Measurements from ENCODE around the gene ITGA6. TPM values are rescaled to one million over a fixed set of nuclear protein-coding genes. Genes with fewer than 3 reads are reported as not detected.
A peak's percentile ranks its signal among the peaks of the same experiment; 100 is the strongest.

ITGA6 gene
- total and polyA plus RNA-seq, 2 experiments from 2014 or later: 32.9 to 124 TPM

DNA sequence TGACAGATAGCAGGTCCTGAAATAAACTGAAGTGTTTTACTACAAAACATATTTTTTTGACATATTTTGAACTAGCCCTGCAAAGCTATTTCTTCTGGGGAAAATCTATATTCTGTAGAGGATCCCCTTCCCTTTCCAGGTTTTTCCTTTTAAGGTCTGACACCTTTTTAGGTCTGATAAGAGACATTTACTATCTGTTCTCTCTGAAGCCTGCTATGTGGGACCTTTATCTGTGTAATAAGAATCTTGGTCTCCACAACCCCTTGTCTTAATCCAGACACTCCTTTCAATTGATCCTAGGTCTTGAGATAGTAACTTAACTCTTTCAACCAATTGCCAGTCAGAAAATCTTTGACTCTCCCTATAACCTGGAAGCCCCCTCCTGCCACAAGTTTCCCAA is 123.0 kb downstream of the ITGA6 start (continued):
- TF ChIP-seq, protein P1, sequence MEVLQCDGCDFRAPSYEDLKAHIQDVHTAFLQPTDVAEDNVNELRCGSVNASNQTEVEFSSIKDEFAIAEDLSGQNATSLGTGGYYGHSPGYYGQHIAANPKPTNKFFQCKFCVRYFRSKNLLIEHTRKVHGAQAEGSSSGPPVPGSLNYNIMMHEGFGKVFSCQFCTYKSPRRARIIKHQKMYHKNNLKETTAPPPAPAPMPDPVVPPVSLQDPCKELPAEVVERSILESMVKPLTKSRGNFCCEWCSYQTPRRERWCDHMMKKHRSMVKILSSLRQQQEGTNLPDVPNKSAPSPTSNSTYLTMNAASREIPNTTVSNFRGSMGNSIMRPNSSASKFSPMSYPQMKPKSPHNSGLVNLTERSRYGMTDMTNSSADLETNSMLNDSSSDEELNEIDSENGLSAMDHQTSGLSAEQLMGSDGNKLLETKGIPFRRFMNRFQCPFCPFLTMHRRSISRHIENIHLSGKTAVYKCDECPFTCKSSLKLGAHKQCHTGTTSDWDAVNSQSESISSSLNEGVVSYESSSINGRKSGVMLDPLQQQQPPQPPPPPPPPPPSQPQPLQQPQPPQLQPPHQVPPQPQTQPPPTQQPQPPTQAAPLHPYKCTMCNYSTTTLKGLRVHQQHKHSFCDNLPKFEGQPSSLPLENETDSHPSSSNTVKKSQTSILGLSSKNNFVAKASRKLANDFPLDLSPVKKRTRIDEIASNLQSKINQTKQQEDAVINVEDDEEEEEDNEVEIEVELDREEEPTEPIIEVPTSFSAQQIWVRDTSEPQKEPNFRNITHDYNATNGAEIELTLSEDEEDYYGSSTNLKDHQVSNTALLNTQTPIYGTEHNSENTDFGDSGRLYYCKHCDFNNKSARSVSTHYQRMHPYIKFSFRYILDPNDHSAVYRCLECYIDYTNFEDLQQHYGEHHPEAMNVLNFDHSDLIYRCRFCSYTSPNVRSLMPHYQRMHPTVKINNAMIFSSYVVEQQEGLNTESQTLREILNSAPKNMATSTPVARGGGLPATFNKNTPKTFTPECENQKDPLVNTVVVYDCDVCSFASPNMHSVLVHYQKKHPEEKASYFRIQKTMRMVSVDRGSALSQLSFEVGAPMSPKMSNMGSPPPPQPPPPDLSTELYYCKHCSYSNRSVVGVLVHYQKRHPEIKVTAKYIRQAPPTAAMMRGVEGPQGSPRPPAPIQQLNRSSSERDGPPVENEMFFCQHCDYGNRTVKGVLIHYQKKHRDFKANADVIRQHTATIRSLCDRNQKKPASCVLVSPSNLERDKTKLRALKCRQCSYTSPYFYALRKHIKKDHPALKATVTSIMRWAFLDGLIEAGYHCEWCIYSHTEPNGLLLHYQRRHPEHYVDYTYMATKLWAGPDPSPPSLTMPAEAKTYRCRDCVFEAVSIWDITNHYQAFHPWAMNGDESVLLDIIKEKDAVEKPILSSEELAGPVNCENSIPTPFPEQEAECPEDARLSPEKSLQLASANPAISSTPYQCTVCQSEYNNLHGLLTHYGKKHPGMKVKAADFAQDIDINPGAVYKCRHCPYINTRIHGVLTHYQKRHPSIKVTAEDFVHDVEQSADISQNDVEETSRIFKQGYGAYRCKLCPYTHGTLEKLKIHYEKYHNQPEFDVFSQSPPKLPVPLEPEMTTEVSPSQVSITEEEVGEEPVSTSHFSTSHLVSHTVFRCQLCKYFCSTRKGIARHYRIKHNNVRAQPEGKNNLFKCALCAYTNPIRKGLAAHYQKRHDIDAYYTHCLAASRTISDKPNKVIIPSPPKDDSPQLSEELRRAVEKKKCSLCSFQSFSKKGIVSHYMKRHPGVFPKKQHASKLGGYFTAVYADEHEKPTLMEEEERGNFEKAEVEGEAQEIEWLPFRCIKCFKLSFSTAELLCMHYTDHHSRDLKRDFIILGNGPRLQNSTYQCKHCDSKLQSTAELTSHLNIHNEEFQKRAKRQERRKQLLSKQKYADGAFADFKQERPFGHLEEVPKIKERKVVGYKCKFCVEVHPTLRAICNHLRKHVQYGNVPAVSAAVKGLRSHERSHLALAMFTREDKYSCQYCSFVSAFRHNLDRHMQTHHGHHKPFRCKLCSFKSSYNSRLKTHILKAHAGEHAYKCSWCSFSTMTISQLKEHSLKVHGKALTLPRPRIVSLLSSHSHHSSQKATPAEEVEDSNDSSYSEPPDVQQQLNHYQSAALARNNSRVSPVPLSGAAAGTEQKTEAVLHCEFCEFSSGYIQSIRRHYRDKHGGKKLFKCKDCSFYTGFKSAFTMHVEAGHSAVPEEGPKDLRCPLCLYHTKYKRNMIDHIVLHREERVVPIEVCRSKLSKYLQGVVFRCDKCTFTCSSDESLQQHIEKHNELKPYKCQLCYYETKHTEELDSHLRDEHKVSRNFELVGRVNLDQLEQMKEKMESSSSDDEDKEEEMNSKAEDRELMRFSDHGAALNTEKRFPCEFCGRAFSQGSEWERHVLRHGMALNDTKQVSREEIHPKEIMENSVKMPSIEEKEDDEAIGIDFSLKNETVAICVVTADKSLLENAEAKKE (CRISPR knock-in tag; IDR thresholded peaks at IDR 0.05): no peak

- peak overlapping the region; percentile 35 for H3K27ac ChIP-seq (ENCODE audit: low read depth)
- H3K4me1 Mint-ChIP-seq: peaks cover 56% of the 10 kb centered on the region
- peaks cover 18% of the 10 kb centered on the region for H3K36me3 ChIP-seq (ENCODE audit: insufficient read depth)
- no peak overlapping the region for H2AFZ ChIP-seq
- peak overlapping the region; percentile 8 for H3K4me2 ChIP-seq
- H3K4me1 ChIP-seq (ENCODE audit: insufficient read depth): peaks cover 59% of the 10 kb centered on the region
- H3K27ac Mint-ChIP-seq: peak overlapping the region; percentile 82
- H3K27me3 ChIP-seq (ENCODE audit: insufficient read depth): 0 out of 2 replicates have a peak, but pooled peaks cover 3% of the 10 kb centered on the region
- no peaks in the 10 kb centered on the region for H3F3A ChIP-seq (replicated peaks; ENCODE audit: low read depth)
- no peaks in the 10 kb centered on the region for H4K20me1 ChIP-seq (replicated peaks; ENCODE audit: insufficient read depth)
- peak; percentile 65 for DNase-seq (ENCODE audit: low spot score)
- TF ChIP-seq REST (IDR thresholded peaks at IDR 0.05; ENCODE audit: unreplicated experiment): no peak
- peak; percentile 18; the same call in 1 of the 2 replicates for TF ChIP-seq NANOG (IDR thresholded peaks at IDR 0.05; ENCODE audit: borderline replicate concordance)
- no peaks in the 10 kb centered on the region for H3K9me2 ChIP-seq (ENCODE audit: insufficient read depth)
- no peaks in the 10 kb centered on the region for H3K79me2 ChIP-seq (replicated peaks; ENCODE audit: insufficient read depth)
- H3K4me3 Mint-ChIP-seq: peak overlapping the region; percentile 45
- H3K4me3 ChIP-seq: 0 out of 2 replicates have a peak overlapping the region, but pooled peaks have one; percentile 2
- peaks cover 2% of the 10 kb centered on the region for H3K27me3 Mint-ChIP-seq (ENCODE audit: insufficient read depth, low read depth, poor library complexity)
- H3K36me3 Mint-ChIP-seq (ENCODE audit: low read depth): peaks cover 38% of the 10 kb centered on the region
- H3K9me3 Mint-ChIP-seq: peaks cover 36% of the 10 kb centered on the region
- peak; percentile 14 for ATAC-seq
Measured at GRCh38 chr2:172551271-172551670, 123.9 kb downstream of the ITGA6 start.

Data from GM23338 (cell line).